Measurements from ENCODE around the gene XIRP2.
"Not testable (repeated sequence)": the region's sequence is repeated elsewhere in the genome, so short reads cannot be mapped to it uniquely, and the experiment has no call there.

Gene XIRP2

GRCh38 chr2:167192833-167193232 is 304.6 kb downstream of the XIRP2 start:
- DNase-seq (ENCODE audit: low read depth, low spot score): no peak

DNA sequence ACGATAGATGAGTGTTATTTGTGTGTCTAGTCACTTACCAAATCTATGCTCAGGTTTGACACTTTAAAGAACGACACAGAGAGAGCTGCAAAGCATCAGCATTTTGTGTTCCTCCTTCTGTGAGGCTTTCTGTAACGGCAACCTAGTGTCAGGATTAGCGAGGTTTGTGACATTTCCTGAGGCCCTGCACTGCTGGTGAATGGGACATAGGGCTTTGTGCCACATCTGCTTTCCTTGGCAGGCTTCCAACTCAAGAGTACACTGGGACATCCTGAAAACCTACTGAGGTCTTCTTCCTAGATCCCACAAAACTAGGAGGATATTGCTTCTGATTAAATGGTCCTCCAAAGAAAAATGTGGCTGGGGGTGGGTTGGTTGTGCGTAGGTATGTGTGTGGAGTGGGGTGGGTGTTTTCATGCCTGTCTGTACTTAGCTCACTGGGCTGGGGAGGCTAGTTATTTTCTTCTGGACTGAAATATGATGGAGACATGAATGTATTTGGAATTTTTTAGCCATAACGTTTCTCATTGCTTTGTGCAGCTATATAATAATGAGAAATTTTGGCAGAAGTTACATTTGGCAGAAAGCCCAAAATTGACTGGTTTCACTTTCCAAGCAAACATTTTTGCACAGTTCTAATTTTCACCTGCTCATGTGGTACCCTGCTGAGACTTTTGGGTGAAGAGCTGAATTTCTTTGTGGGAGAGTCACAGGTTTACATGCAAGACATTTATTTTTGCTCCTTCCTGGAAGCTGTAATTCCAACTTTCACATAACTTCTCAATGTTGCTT is 308.4 kb downstream of the XIRP2 start:
- DNase-seq (ENCODE audit: low read depth, low spot score): no peak

GRCh38 chr2:167198009-167198408 is 309.7 kb downstream of the XIRP2 start:
- DNase-seq (ENCODE audit: low read depth, low spot score): no peak

GRCh38 chr2:167198576-167198975 is 310.3 kb downstream of the XIRP2 start:
- no peak for DNase-seq (ENCODE audit: low read depth, low spot score)

DNA sequence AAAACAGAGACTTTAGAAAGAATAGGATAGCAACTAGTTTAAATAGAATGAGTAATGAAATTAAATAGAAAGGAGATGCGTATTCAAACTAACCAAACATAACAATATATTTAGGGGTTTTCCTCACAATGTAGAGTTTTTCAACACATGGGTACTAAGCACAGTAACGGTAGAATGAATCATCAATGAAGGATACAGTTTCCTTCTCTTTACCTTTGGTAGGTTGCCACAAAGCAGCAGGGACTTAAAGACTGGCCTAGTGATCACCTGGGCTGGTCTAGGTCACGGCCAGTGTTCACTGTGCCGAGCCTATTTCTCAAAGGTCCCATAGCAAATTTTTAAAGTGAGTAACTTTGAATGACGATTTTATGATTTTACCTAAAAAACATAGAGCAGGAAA is 311.7 kb downstream of the XIRP2 start:
- no peak for DNase-seq (ENCODE audit: low read depth, low spot score)

- no peak for DNase-seq (ENCODE audit: low read depth, low spot score)
These were observed 321.5 kb downstream of the XIRP2 start for GRCh38 chr2:167209784-167210183.

DNA sequence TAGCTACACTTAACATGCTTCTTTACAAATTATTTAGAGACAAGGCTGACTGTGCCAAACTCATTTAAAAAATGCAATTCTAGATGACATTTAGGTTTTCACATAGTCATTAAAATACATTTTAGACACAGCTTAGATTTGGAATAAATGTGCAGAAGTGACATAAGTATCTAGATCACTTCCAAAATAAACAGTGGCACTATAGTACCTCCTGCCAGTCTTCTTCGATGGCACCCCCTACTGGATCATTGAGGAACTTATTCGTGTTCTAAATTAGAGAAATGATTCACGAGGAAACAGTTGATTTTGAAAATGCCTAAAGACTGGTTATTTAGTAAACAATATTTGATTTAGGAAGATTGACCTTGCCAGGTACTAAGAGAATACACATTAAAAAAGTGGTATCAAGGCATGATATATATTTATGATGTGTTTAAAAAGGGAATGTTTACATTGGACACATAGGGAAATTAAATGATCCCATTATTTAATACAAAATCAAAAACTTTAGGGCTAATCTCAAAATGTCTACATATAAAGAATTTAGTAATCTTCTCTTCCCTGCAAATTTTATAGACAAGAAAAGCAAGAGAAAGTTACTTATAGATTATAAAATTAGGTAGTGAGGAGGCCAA is 323.9 kb downstream of the XIRP2 start:
- no peak for DNase-seq (ENCODE audit: low read depth, low spot score)

GRCh38 chr2:167215595-167215994 is 327.3 kb downstream of the XIRP2 start:
- DNase-seq (ENCODE audit: low read depth, low spot score): peak; percentile 2

GRCh38 chr2:167237478-167237877 is 349.2 kb downstream of the XIRP2 start:
- DNase-seq (ENCODE audit: low read depth, low spot score): no peak

DNA sequence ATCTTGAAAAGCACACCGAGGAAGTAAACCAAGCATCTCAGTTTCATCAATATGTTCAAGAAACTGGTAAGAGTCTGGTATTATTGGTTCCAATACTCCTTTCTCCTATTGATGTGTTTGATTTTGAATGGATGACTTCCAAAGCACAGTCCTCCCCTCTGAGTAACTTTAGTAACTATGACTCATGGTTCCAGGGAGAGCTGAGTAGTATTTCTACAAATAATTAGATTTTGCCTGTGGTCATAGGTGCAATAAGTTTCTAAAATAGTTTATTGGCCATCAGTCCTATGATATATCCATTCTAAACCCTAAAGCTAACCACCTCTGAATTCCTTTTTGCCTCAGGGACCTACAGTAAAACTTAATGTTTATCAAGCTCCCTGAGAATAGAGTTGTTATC is 352.4 kb downstream of the XIRP2 start:
- no peak for DNase-seq (ENCODE audit: low read depth, low spot score)

DNA sequence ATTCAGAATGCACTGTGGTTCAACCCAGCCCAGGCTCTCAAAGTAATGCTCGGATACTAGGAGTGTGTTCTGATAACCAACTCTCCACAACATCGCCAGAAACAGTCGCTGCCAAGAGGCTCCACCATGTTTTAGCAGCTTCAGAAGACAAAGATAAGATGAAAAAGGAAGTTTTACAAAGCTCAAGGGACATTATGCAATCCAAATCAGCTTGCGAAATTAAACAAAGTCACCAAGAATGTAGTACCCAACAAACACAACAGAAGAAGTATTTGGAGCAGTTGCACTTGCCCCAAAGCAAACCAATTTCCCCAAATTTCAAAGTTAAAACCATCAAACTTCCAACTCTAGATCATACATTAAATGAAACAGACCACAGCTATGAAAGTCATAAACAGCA is 360.9 kb downstream of the XIRP2 start:
- no peak for DNase-seq (ENCODE audit: low read depth, low spot score)

- DNase-seq (ENCODE audit: low read depth, low spot score): no peak
These were observed 364.7 kb downstream of the XIRP2 start for GRCh38 chr2:167253025-167253424.

DNA sequence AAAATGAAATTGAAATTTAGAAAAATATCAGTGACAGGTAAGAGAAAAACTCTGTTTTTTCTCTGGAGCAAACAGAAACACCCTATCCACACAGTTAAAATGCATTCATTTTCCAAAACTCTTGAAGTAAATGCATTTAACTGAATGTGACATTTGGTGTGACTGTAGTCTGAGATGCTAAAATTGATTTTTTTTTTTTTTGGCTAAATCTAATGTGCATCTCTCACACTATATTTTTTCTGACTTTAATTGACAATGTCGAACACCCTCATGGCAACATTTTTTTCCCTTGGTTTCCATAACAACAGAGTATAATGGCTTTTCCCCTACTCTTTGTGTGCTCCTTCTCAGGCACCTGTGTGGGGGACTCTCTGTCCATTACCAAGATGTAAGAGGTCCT is 366.4 kb downstream of the XIRP2 start:
- DNase-seq (ENCODE audit: low read depth, low spot score): no peak

DNA sequence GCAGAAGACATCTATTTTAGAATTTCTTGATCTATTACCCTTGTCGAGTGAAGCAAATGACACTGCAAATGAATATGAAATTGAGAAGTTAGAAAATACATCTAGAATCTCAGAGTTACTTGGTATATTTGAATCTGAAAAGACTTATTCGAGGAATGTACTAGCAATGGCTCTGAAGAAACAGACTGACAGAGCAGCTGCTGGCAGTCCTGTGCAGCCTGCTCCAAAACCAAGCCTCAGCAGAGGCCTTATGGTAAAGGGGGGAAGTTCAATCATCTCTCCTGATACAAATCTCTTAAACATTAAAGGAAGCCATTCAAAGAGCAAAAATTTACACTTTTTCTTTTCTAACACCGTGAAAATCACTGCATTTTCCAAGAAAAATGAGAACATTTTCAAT is 370.4 kb downstream of the XIRP2 start:
- DNase-seq (ENCODE audit: low read depth, low spot score): no peak

DNA sequence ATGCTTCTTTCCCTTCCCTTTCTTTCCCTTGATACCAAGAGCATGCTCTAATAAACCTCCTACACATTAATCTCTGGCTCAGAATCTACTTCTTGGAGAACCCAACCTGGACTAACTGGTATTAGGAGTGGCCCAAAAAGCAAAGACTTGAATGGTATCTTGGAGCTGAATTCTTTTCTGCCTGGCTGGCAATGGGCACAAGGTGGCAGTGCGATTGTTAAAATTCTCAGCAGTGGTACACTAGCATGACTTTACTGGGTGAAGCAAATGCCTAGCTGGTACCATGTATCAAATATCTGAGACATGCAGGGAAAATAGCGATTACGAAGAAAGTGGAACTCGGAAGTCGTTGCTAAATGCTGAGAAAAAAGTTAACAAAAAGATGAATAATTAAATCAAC is 376.1 kb downstream of the XIRP2 start:
- peak; percentile 17 for DNase-seq (ENCODE audit: low read depth, low spot score)

DNA sequence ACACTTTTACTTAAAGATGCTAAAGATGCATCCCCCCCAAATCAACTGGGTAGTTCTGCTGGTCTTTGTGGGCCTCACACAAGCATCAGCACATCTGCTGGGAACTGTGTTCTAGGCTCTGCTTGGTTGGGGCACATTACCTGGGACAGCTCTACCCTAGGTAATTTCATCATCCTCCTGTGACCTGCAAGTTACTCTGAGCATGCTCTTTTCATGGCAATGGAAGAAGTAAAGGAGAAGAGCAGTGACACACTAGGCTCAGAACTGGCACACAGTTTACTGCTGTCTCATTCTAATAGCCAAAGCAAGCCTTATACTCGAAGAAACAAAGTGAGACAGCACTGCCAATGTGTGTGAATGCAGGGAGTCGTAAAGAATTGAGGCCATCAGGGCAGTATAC is 376.7 kb downstream of the XIRP2 start:
- DNase-seq (ENCODE audit: low read depth, low spot score): no peak

DNA sequence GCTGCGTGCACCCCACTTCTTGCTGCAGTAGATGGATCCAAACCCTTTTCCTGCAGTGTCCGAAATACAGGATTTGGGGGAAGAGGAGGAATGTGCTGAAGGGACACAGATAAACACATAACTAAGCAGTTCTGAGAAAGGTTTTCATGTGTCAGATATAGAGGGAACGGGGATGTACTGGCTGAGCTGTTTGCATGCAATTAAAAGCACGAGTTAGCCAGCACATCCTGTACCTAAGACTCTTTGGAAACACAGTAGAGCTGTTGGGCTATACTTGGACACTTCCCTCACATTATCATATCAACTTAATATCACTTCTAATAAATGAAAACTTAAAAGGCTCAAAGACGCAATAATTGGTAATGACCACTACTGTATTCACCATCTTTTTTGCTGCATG is 377.4 kb downstream of the XIRP2 start:
- no peak for DNase-seq (ENCODE audit: low read depth, low spot score)

GRCh38 chr2:167268245-167268644 is 380.0 kb downstream of the XIRP2 start:
- not testable (repeated sequence) for DNase-seq (ENCODE audit: low read depth, low spot score)

DNA sequence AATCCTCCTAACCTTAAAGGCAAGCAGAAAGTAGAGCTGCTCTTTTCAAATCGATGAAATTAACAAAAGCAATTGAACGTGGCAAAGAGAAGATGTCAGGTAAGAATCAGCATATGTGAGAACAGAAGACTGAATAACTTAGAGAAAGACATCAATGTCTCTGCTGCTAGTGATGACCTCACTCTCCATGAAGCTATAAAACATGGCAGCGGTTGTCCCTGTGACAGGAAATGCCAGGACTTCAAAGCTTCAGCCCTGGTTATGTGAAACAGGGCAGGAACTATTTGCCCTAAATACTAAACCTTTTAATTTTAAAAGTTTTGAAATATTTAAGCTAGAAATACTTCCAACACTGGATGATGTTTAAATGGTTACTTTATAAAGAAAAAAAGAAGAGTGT is 383.7 kb downstream of the XIRP2 start:
- no peak for DNase-seq (ENCODE audit: low read depth, low spot score)

DNA sequence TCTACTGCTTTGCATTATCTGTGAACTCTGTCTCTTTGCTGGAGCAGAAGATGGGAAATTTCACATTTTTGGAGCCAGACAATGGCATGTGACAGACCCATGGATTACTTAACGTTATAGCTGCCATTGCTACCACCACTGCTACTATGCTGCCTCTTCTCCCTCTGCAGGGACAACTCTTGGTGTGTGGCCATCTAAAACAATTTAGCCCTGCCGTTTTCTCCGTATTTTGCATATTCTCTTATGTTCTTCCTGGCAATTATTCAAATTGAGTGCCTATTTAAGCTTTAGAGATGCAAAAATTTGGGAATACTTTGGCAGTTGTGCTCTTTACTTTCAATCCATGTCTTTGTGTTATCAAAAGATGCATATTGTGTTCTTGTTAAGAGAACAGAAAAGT is 386.8 kb downstream of the XIRP2 start:
- DNase-seq (ENCODE audit: low read depth, low spot score): no peak

DNA sequence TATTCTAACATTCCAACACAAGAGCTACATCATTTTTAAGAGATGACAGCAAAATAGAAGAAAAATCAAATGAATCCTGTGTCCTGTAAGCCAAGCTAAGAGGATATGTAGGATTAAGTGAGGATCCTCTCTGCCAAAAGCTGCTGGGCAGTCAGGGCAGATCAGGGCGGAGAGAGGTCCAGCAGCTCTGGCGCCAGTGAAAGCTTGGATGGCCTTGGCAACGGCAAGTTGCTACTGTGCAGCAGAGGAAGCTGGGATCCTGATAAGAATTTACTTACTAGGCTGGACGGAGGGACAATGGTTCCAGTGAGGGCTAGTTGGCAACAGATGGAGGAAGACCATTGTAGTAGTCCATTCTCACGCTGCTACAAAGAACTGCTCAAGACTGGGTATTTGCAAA is 391.5 kb downstream of the XIRP2 start:
- no peak for DNase-seq (ENCODE audit: low read depth, low spot score)

GRCh38 chr2:167287212-167287611 is 398.9 kb downstream of the XIRP2 start:
- DNase-seq (ENCODE audit: low read depth, low spot score): no peak

DNA sequence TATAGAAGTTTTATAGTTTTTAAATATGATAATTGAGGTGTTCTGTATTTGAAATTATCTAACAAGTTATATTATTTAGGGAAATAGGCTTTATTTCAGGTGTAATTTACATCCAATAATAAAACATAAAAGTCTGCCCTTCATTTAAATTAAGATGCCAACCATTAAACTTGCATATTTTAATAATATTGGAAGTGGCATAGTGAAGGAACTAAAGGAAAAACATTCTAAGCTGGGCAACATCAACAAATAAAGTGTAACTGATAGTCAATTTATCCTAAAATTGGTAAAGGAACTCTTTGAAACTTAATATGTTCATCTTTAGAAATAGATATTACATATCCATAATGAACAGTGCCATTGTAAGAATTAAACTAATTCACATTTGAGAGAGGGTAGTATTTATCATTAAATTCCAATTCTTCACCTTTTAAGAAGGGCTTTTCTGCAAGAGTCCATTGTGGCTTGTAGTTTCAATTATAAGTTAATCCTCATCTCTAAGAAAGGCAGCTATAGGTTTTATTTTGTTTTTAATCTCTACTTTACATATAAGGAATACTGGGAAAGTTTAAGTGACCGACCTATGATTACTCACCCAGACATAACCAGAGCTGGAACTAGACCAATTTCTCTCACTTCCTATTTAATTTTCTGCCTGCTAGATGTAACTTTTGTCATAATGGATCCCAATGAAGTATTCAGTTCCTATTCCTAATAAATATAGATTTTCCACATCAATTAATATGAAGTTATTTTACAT is 401.6 kb downstream of the XIRP2 start:
- no peak for DNase-seq (ENCODE audit: low read depth, low spot score)
